Astrocyte of the cerebellum (primary cell): ENCODE results near the gene ZNF19.

Experiments
- DNase-seq: peaks from one replicate; pipeline ENCODE4 v3.0.0-alpha.2; 2011; ENCODE audit warnings: low read depth
- H3K4me3 ChIP-seq: 2 replicates; pipeline ENCODE4 v1.5.1; 2011; ENCODE audit warnings: mild to moderate bottlenecking, low read depth, low read length, moderate library complexity
- CTCF ChIP-seq: IDR thresholded peaks from 2 replicates; pipeline ENCODE4 v1.5.1; 2012; ENCODE audit warnings: low read length, low read depth, moderate library complexity, mild to moderate bottlenecking; ENCODE audit errors: missing control alignments
- in situ Hi-C: cut with HindIII; loops from 2 replicates; pipeline ENCODE4 v1.10.0; 2017; ENCODE audit warnings: low sequenced_read_pairs

Gene ZNF19

GRCh38 chr16:71467810-71468209 is 21.3 kb downstream of the ZNF19 start:
- DNase-seq: no peak
- in situ Hi-C loops: no loop called here
- no peak for TF ChIP-seq CTCF
- H3K4me3 ChIP-seq: no peak overlapping the region

- in situ Hi-C loops: no loop called here
- TF ChIP-seq CTCF: no peak
- no peak overlapping the region for H3K4me3 ChIP-seq
- no peak for DNase-seq
Observed at GRCh38 chr16:71464231-71464630, 24.9 kb downstream of the ZNF19 start.

- peak; percentile 5 for TF ChIP-seq CTCF
- peak; percentile 37 for DNase-seq
- H3K4me3 ChIP-seq: peak within 1 kb of the TSS; percentile 97
- in situ Hi-C loops: no loop called here
Observed at GRCh38 chr16:71461686-71462648, 27.2 kb downstream of the ZNF19 start, which contains the start of gene ZNF23. Gene ZNF23, minus strand, starts transcription at chr16:71462247. Its CDS starts 5,451 bp downstream, at chr16:71456796.

- no peak for DNase-seq
- in situ Hi-C loops: no loop called here
- no peak for TF ChIP-seq CTCF
- peak overlapping the region; percentile 97 for H3K4me3 ChIP-seq
Observed at GRCh38 chr16:71460941-71461340, 28.2 kb downstream of the ZNF19 start.

- peak; percentile 32 for DNase-seq
Observed at GRCh38 chr16:71460236-71460635, 28.9 kb downstream of the ZNF19 start.

GRCh38 chr16:71459510-71459909 is 29.6 kb downstream of the ZNF19 start:
- no peak for TF ChIP-seq CTCF
- in situ Hi-C loops: no loop called here
- no peak overlapping the region for H3K4me3 ChIP-seq
- DNase-seq: no peak

More at GRCh38 chr16:71460236-71460635, 28.9 kb downstream of the ZNF19 start:
- in situ Hi-C loops: no loop called here
- TF ChIP-seq CTCF: no peak
- peak overlapping the region; percentile 2 for H3K4me3 ChIP-seq
